Body of pancreas (tissue), 4 donors: ENCODE measurements around the gene SUMF2. TPM values are rescaled to one million over a fixed set of nuclear protein-coding genes. Genes with fewer than 3 reads are reported as not detected.
"Not testable (repeated sequence)": the region's sequence is repeated elsewhere in the genome, so short reads cannot be mapped to it uniquely, and the experiment has no call there.

ENCODE experiments used
- ATAC-seq: fragments of 150-250 bp; one replicate; pipeline ENCODE4 v1.9.1; 2016
- DNase-seq, 4 donors: peaks; one replicate each; pipeline ENCODE4 v3.0.0-alpha.2; 2019
- H3K27ac ChIP-seq, 4 donors: fragments of 200-600 bp; sonication (generic); 1 replicate in 3 of 4; 2 replicates in 1 of 4; pipeline versions ENCODE4 v1.5.1 to v1.6.1; 2016 to 2019; ENCODE audit warnings: mild to moderate bottlenecking in 1 of 4, mixed read lengths in 1 of 4, moderate library complexity in 1 of 4
- H3K27me3 ChIP-seq, 2 donors: fragments of 200-600 bp; sonication (generic); one replicate each; pipeline ENCODE4 v1.6.0; 2016; ENCODE audit warnings: mild to moderate bottlenecking in 1 of 2
- H3K36me3 ChIP-seq, 2 donors: fragments of 200-600 bp; sonication (generic); replicated peaks in 1 of 2; 2 replicates each; pipeline ENCODE4 v1.5.1; 2016; ENCODE audit warnings: low read depth in 2 of 2; ENCODE audit not compliant: insufficient read depth in 1 of 2
- H3K4me1 ChIP-seq: fragments of 200-600 bp; sonication (generic); one replicate; pipeline ENCODE4 v1.6.0; 2016
- H3K4me3 ChIP-seq, 2 donors: fragments of 200-600 bp; sonication (generic); 1 replicate in 1 of 2; 2 replicates in 1 of 2; pipeline ENCODE4 v1.5.1; 2016 to 2019
- H3K9me3 ChIP-seq, 3 donors: fragments of 200-600 bp; sonication (generic); 1 replicate in 2 of 3; 2 replicates in 1 of 3; pipeline ENCODE4 v1.5.1; 2016
- CTCF ChIP-seq, 7 experiments: fragments of 450-650 bp in 4 of 7; fragments of 200-600 bp in 3 of 7; sonication (generic) in 3 of 7; IDR thresholded peaks; one replicate each; pipeline ENCODE4 v1.5.1; 2016 to 2019; ENCODE audit warnings: antibody characterized with exemption in 7 of 7
- POLR2A ChIP-seq, 3 donors: fragments of 450-650 bp; IDR thresholded peaks; one replicate each; pipeline ENCODE4 v1.6.1; 2016; ENCODE audit warnings: antibody characterized with exemption in 3 of 3, mild to moderate bottlenecking in 2 of 3
- WGBS, 2 donors: methylation state at CpG; one replicate each; pipeline ENCODE4 v1.1.5; 2017; 5-methylcytosine and 5-hydroxymethylcytosine counted together
- intact Hi-C: fragments of 100-400 bp; cut with DNase I; formaldehyde crosslinking; loops from one replicate; pipeline ENCODE4 v1.15.1; 2023
- total RNA-seq, 2 donors: library from RNA; depleted of rRNA; stranded (reverse); fragments of >200 nt; gene quantifications; one replicate each; pipeline ENCODE4 v1.1.0, GENCODE V29; 2016

The SUMF2 gene
- total RNA-seq, 2 donors from 2014 or later = 105 to 143 TPM

GRCh38 chr7:56040730-56041129 is 23.4 kb upstream of the SUMF2 start:
- WGBS, 2 donors = 58 to 62% methylated on average over 3 of the region's 3 CpGs

GRCh38 chr7:56045758-56046157 is 18.3 kb upstream of the SUMF2 start:
- WGBS, 2 donors = 90 to 96% methylated on average over 2 of the region's 2 CpGs
- H3K4me3 ChIP-seq, ATAC-seq, H3K9me3 ChIP-seq, H3K36me3 ChIP-seq, H3K27me3 ChIP-seq, DNase-seq, intact Hi-C loops: not testable (repeated sequence)
- H3K27ac ChIP-seq = peak overlapping the region in 2 of 4 donors; percentile 84 to 88
- peaks cover 54% of the 10 kb centered on the region for H3K4me1 ChIP-seq

More at GRCh38 chr7:56040730-56041129, 23.4 kb upstream of the SUMF2 start:
- H3K36me3 ChIP-seq = no peaks in the 10 kb centered on the region
- intact Hi-C loops = no loop called here
- H3K27ac ChIP-seq = no peak overlapping the region
- H3K9me3 ChIP-seq = no peaks in the 10 kb centered on the region
- H3K4me3 ChIP-seq = no peak overlapping the region
- ATAC-seq = no peak
- no peak for TF ChIP-seq CTCF (IDR thresholded peaks at IDR 0.05)
- no peak for TF ChIP-seq POLR2A (IDR thresholded peaks at IDR 0.05)
- no peak for DNase-seq
- H3K27me3 ChIP-seq = no peaks in the 10 kb centered on the region
- H3K4me1 ChIP-seq = peaks cover 3% of the 10 kb centered on the region

GRCh38 chr7:56046721-56047445 is 17.2 kb upstream of the SUMF2 start:
- DNase-seq = peak; percentile 53 to 82 (median 69)
- whole genome bisulfite sequencing, 2 donors = 16 to 18% methylated on average over 5 of the region's 5 CpGs
- TF ChIP-seq POLR2A (IDR thresholded peaks at IDR 0.05) (no peak), CTCF (IDR thresholded peaks at IDR 0.05) (no peak)
- Histone ChIP-seq H3K4me3 (no peak overlapping the region), H3K36me3 (no peaks in the 10 kb centered on the region), H3K27ac (peak overlapping the region; percentile 74 to 88 (median 84)), H3K9me3 (no peaks in the 10 kb centered on the region), H3K4me1 (peaks cover 55% of the 10 kb centered on the region), H3K27me3 (no peaks in the 10 kb centered on the region)
- intact Hi-C loops = no loop called here
- peak; percentile 57 for ATAC-seq

GRCh38 chr7:56047446-56048116 is 16.5 kb upstream of the SUMF2 start:
- H3K36me3 ChIP-seq, H3K9me3 ChIP-seq, H3K4me3 ChIP-seq, intact Hi-C loops, H3K27me3 ChIP-seq: not testable (repeated sequence)
- ATAC-seq = peak; percentile 9
- peak in 1 of 3 donors; percentile 16 for TF ChIP-seq POLR2A (IDR thresholded peaks at IDR 0.05)
- Histone ChIP-seq H3K4me1 (peaks cover 59% of the 10 kb centered on the region), H3K27ac (peak overlapping the region; percentile 71 to 88 (median 79))
- 25 to 32% methylated on average over 9 to 11 of the region's 11 CpGs for WGBS, 2 donors
- peak in 3 of 4 donors; percentile 24 to 38 (median 34) for DNase-seq

GRCh38 chr7:56048245-56048644 is 15.8 kb upstream of the SUMF2 start:
- peaks cover 65% of the 10 kb centered on the region for H3K4me1 ChIP-seq
- intact Hi-C loops = no loop called here
- H3K36me3 ChIP-seq = peaks cover 0 to 1% of the 10 kb centered on the region in 2 donors
- H3K27ac ChIP-seq = peak overlapping the region in 3 of 4 donors; percentile 74 to 88 (median 84)
- H3K27me3 ChIP-seq = no peaks in the 10 kb centered on the region
- ATAC-seq = no peak
- H3K9me3 ChIP-seq = no peaks in the 10 kb centered on the region
- TF ChIP-seq CTCF (IDR thresholded peaks at IDR 0.05) (no peak), POLR2A (IDR thresholded peaks at IDR 0.05) (no peak)
- H3K4me3 ChIP-seq = no peak overlapping the region
- WGBS, 2 donors = 88 to 91% methylated on average over 1 of the region's 1 CpG
- no peak for DNase-seq
